Ishikawa (cell line): ENCODE results near the gene DLX1.

Experiments
- EGR1 ChIP-seq: IDR thresholded peaks from 2 replicates; pipeline ENCODE4 v1.6.1; 2012
- EP300 ChIP-seq: IDR thresholded peaks from 2 replicates; pipeline ENCODE4 v1.6.1; 2012; ENCODE audit warnings: borderline replicate concordance
- FOXM1 ChIP-seq: IDR thresholded peaks from 2 replicates; pipeline ENCODE4 v1.6.1; 2012; ENCODE audit warnings: low read depth, borderline replicate concordance
- NFIC ChIP-seq: IDR thresholded peaks from 2 replicates; pipeline ENCODE4 v1.6.1; 2012
- RAD21 ChIP-seq: IDR thresholded peaks from 2 replicates; pipeline ENCODE4 v1.6.1; 2012; ENCODE audit warnings: low read depth
- TCF12 ChIP-seq: IDR thresholded peaks from 2 replicates; pipeline ENCODE4 v1.6.1; 2012; ENCODE audit warnings: low read depth
- TEAD4 ChIP-seq: IDR thresholded peaks from 2 replicates; pipeline ENCODE4 v1.6.1; 2012
- ZBTB7A ChIP-seq: IDR thresholded peaks from 2 replicates; pipeline ENCODE4 v1.6.1; 2012; ENCODE audit warnings: low read depth
- TF ChIP-seq, protein P1 (sequence below): IDR thresholded peaks from 2 replicates; pipeline ENCODE4 v1.6.1; 2012
- TF ChIP-seq, protein P2 (sequence below): IDR thresholded peaks from 2 replicates; pipeline ENCODE4 v1.6.1; 2012

DNA sequence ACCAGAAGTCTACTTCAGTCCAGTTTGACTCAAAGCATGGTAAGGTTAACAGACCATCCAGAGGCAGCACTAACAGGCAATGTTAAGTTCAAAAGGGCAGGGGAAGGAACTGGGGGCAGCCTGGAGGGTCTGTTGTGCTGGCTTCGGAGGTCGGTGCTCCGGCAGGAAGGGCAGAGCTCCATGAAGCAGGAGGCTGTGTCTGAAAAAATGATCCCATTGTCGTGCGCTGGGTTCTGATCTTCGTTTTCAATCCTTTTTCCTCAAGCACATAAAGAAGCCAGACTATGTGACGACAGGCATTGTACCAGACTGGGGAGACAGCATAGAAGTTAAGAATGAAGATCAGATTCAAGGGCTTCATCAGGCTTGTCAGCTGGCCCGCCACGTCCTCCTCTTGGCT lies 21.9 kb upstream of the DLX1 start:
- TF ChIP-seq TCF12 (no peak), RAD21 (no peak), FOXM1 (no peak), ZBTB7A (no peak), NFIC (no peak), EGR1 (no peak), TEAD4 (no peak), EP300 (no peak)
- TF ChIP-seq, protein P1, sequence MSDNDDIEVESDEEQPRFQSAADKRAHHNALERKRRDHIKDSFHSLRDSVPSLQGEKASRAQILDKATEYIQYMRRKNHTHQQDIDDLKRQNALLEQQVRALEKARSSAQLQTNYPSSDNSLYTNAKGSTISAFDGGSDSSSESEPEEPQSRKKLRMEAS, result no peak
- TF ChIP-seq, protein P2, sequence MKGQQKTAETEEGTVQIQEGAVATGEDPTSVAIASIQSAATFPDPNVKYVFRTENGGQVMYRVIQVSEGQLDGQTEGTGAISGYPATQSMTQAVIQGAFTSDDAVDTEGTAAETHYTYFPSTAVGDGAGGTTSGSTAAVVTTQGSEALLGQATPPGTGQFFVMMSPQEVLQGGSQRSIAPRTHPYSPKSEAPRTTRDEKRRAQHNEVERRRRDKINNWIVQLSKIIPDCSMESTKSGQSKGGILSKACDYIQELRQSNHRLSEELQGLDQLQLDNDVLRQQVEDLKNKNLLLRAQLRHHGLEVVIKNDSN, result no peak
